ENCODE results near the gene IL17C.

Gene IL17C

DNA sequence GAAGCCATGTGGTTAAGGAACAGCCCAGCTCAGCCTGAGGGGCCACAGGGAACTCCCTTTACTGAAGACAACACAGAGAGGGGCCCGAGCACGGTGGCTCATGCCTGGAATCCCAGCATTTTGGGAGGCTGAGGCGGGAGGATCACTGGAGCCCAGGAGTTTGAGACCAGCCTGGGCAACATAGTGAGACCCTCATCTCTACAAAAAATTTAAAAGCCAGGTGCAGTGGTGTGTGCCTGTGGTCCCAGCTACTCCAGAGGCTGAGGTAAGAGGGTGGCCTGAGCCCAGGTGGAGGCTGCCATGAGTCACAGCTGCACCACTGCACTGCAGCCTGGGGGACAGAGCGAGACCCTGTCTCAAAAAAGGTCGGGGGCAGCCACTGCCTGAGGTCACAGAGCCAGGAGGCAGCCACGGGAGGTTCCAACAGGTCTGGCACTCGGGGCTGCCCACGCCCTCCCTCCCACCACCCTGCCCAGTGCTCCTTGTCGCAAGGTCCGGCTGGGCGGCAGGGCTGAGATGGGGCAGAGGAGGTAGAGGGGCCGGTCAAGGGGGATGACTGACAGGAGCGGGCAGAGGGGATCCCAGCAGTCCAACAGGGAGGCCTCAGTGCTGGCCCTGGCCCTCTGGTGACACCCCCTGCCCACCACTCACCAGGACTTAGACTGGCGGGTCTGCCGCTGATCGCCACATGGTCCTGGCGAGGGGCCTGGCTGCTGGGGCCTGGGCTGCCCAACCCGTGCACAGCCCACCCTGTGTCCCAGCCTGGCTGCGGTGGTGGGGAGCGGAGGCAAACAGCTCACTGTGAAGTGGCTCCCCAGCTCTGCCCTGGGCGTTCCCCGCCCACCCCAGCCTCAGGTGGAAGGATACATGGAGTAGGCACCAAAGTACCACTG lies 9.1 kb downstream of the IL17C start:
- no peak for DNase-seq

DNA sequence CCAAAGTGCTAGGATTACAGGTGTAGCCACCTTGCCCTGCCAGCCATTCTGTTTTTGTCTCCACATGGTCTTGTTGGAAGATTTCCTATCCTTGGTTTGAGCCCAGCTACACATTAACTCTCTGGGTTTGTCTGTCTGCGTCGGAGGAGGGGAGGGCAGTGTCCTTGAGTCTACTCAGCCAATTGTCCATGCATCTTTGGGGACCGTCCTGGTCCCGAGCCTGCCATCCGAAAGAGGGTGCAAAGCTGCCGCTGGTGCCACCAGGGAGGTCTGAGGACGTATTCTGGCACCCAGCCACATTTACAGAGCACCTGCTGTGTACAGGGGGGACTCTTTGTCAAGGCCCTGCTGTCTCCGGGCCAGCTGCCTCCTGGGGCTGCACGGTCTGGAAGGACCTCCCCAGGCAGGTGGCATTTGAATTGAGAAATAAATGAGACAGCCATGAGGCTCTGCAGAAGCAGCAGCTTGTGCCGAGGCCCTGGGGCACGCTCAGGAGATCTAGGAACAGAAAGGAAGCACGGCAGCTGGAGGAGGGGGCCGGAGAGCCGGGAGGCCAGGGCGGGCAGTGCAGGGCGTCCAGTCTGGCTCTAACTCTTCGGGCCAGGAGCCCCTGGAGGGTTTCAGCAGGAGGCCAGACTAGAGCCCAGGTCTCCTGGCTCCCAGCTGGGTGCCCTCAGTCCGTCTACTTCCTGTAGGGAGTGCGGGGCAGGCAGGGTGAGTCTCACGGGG lies 11.0 kb downstream of the IL17C start:
- DNase-seq: peak; percentile 63 to 84

DNA sequence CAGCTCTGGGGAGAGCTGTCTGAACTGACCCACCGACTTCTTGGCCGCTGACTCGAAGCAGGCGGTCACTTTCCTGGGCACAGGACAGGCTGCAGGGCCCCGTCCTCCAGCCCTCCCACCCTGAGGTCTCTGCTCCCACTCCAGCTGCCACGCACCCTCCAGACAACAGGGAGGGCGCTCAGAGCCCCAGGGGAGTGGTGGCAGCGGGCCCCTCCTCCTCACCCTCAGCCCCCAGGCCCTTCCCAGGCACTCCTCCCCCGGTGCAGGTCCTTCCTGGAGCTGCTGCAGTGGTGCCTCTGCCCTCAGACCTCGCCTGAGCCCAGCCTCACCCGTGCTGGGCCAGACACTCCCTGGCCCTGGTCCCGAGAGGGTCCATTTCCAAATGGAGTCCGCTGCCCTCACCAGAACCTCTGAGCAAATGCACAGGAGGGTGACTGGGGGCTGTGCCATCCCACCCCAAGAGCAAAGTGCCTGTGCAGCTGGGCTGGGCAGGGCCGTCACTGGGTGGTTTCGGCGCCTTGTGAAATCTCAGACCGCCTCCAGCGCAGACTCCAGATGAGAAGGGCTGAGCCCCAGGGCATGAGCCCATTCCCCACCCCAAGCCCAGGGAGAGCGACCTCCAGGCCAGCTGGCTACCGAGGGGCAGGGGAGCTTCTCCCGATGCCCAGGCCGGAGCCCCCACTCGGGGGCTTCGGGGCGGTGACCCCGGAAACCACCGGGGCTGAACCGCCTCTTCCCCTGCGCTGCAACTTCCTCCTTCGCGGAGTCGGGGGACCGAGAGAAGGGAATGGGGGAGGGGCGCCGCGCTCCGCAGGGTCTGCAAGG lies 11.8 kb downstream of the IL17C start:
- peak in 1 of 2 experiments; percentile 23 for DNase-seq

DNA sequence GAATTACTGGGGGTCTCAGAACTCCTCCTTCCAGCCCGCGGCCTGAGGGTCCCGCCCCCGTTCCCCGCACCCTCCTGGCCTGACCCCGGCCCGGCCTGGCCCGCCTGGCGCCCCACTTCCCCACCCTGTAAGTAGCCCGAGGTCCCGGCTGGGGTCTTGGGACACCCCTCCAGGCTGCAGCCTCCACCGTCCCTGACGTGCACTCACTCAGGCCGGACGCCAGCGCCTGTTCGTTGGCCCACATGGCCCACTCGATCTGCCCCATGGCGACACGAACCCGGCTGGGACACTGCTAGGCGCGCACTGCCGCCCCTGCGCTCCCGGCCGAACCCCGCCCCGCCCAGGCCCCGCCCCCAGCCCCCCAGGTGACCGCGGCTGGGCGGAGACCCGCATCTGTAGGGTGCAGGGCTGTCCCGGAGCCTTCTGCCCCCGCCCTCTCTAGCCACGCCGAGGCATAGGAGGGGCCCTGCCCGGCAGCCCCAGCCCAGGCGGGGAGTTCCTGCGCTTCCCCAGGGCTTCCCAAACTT lies 12.4 kb downstream of the IL17C start, which contains the start of gene CYBA:
TSS of gene CYBA (minus strand) at position 305 of the 527 bp plus-strand sequence. CDS start at position 265, 40 bp downstream.
- DNase-seq: peak; percentile 24 to 27

DNA sequence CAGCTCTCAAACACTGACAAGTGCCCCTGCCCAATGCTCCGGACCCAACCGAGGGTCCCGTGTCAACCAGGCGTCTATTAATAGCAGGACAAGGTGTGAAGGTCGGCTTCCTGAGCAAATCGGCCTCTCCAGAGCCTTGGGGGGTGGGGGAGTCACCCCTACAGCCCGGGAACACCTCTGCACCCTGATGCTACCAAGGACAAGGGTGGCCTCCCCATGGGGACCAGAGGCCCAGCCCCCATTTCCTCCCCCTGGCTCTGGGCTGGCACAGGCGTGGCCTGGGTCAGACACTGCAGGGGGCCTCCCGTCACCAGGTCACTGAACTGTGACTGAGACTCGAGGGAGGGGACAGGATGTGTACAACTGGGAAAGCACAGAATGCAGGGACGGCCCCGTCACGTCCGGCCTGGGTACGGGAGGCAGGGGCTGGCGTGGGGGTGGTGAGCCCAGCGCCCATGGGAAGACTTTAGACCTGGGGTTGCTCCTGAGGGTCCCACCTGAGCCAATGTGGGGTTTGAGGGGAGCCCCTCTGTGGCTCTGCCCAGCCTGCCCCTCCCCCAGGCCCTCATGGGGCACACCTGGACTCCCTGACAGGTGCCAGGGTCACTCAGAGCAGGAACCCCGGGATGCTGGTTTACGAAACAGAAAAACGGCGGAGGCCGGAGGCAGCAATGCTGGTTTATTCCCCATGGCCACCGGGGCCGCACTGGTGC lies 13.1 kb downstream of the IL17C start:
- peak; percentile 48 to 64 for DNase-seq

DNA sequence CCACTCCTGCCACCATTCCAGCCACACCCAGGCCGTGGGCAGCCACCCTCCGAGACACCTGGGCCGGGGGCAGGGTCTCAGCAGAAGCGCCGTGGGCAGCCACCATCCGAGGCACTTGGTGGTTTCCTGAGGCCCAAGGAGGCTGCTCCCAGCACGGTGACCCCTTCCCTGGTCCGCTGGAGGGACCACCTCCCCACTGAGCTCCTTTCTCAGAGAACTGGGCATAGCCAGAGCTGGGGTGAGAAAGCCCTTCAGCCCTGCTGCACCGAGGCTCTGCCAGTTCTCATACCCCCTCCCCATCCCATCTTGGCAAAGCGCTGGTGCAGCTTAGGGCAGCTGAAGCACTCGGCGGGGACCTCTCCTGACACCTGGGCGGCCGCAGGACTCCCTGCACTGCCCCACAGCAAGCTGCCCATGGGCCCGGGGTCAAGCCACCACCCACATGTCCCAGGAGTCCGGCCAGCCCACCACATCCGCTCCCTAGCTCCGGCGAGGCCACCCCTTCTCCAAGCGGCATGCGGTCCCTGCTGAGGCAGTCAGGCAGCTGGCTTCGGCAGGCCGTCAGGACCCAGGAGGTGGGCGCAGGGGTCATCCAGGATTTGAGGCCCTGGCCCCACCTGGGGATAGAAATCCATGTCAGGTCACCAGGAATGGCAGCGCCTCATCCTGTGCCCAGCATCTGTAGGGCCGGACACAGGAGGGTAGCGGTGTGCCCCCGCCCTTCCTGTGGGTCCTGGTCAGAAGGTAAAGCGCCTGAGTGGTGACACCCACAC lies 13.8 kb downstream of the IL17C start:
- no peak for DNase-seq

DNA sequence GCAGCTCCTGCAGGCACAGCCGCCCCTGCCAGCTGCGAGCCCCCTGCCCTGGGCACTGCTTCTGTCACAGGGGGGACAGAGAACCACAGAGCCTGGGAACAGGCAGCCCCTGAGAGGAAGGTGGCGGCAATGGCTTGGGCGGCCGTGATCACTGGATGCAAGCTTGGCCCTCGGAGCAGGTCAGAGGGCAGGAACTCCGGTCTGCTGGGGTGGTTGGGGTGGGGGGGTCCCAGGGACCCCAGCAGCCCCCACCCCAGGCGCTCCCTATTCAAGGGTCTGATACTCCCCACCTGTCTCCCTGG lies 14.3 kb downstream of the IL17C start:
- no peak for DNase-seq

DNA sequence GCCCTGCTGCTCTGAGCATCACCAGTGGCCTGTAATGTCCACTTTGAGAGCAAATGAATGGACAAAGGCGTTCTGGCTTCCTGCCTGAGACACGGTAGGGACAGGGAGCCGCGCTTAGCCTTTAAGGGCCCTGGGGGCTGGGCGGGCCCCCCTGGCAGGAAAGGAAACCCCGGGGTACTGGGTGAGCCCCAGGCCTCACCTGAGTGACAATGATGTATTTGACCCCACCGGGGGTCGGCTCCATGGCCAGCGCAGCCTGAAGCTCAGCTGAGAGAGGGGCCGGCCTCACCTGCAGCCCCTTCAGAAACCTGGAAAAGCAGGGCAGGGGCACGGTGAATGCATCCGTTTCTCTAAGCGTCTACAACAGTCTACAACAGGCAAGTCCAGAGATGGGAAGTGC lies 14.7 kb downstream of the IL17C start:
- DNase-seq: no peak

DNA sequence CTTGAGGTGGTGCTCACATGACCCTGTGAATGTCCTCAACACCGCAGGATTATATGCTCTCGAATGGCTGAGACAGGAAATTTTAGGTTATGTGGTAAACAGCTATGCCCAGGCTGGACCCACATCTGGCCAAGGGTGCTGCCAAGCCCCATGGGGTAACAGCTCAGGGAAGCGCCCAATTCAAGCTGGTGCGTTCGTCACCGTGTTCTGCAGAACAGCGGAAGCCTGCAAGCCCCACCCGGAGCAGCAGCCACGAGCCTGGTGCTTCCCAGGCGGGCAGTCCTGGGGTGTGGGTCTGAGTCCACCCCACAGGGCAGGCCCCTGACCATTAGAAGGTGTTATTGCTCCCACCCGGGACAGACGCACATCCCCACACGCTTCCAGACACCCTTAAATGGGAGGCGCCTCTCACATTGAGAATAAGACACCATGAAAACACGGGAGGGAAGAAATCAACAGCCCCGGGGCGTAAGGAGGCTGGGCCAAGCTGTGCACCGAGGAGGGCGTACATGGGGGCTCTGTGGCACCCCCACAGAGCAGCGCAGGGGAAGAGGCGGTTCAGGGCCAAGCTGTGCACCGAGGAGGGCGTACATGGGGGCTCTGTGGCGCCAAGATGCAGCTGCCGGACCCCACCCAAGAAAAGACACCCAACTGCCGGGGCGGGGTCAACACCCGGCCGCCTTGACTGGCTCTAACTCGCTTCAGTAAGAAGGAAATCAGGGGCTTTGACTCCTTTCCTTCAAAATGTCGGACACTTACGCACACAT lies 15.4 kb downstream of the IL17C start:
- DNase-seq: no peak

DNA sequence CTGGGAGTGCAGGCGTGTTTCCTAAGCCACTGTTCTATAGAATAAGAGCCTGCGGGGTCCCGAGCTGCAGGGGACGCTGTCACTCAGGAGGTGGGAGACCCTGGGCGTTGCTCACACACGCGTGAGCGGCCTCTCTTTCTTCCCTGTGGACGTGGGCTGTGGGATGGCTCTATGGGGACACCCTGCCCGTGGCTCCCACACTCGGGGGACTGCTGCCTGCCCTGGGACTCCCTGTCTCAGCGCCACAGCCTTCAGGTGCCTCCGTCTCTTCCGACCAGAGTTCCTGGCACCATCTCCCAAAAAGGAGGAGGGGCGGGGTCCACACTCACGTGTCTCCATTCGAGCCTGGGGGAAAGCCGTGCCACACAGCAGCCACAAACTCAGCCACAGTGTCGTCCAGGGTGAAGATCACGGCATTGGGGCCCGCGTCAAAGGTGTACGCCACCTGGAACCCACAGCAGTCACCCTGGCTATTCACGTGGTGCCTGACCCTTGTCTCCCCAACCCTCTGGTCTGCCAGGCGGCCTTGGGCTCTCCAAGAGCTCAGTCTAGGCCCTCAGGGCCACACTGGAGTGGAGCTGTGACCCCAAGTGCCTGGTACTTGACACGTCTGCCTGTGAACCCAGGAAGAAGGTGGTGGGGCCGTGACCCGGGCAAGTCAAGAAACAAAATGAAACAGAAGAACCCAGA lies 16.1 kb downstream of the IL17C start:
- DNase-seq: no peak

DNA sequence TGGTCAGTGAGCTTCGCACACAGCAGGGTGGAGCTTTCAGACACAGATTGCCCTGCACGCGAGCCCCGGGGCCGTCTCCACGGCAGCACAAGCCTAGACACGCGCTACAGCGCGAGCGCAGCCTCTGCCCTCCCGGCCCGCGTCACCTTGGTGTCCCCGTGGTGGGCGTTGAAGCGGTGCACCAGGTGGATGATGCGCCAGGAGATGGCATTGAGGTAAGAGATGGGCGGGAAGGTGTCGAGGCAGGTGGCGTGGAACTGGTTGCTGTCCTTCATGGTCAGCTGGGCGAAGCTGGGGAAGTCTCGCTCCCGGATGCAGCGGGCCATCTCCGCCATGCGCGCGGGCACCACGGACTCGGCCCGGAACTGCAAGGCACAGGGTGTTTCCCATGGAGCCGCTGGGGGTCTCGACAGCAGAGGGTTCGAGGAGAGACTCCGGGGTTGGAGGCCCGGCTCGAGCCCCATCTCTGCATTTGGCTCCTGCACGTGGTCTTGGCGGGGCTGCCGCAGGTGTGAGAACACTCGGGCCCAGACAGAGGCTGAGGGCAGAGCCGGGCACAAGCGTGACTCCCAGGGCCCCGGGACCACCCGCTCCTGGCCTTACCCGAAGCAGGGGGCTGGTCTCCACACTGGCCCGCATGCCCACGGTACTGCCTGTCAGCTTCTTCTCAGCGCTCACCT lies 16.8 kb downstream of the IL17C start:
- no peak for DNase-seq

DNA sequence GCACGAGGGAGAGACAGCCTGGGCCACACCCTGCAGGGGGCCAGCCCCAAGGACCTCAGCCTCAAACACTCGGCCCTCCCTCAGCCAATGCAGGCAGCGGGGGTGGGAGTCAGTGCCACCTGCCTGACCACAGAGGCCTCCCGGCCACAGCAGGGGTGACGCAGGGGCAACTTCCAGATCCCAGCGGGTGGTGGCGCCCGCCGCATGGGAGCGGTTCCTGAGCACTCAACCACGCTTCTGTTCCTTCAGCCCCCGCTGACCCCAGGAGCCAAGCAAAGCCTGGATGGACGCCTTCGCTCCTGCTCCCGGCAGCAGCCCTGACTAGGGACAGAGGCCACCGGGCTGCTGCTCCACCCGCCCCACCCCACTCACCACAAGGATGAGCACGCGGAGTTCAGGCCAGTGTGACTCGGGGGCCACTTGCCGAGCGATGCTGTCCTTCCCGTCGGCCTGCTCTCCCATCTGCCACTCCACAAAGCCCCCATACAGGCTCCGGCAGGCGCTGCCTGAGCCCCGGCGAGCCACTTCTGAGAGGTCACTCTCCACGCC lies 17.4 kb downstream of the IL17C start:
- no peak for DNase-seq

DNA sequence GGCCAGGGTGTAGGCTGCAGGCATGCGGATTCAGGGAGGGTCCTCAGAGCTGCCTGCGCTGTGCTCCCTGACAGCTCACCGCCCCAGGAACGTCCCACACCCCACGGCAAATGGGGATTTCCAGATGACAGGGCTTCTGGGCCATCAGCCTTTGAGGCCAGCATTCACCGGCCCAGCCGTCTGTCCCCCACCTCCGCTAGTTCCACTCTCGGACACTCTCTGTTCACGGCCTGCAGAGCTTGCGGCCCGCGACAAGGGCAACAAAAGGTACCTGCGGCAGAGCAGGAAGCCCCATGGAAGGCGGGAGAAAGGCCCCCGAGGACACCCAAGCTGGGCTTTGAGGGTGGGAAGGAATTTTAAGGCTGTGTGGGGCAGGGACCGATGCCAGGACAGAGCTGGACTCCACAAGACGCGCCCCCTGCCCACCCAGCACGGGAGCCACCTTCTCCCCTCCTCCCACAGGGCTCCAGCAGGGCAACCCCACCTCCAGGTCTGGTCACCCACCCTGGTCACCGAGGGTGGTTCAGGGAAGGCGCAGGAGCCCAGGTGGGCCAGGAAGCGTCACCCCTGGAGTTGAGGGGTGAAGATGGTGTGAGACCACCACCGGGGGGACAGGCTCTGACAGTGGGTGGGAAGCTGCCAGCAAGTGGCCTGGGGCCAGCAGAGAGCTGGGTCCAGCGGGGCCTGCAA lies 18.1 kb downstream of the IL17C start:
- DNase-seq: no peak

DNA sequence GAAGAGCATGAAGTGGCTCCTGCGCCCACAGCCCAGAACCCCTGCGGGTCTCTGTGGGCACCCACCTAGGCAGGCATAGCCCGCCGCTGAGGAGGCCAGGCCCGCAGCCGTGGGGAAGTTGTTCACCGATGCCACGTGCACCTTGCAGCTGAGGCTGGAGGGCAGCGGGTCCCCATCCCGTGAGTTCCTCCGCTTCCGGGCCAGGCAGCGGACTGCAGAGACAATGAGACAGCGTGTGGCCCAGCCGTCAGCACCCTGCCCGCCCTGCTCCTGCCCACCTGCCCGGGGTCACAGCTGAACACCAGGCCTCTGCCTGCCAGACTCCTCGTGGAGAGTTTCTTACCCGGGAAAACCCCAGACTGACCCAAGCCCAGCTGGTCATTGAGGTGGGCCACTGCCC lies 19.0 kb downstream of the IL17C start:
- DNase-seq: no peak

DNA sequence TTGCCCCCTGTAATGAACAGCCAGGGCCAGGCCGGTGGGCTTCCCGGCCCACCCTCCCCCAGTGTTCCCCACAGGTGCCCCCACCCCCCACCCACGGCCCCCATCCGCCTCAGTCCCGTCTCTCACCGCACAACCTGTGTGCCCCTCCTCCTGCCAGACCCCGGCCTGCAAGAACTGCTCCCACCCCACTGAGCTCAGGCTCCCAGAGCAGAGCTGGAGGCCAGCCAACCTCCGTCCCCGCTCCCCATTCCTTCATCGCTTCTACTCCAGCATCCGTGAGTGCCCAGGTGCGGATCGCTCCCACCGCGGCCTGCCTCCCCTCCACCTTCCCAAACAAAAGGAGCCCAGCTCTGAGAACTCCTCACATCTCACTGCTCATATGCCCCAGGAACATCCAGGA lies 20.3 kb downstream of the IL17C start:
- DNase-seq: no peak

DNA sequence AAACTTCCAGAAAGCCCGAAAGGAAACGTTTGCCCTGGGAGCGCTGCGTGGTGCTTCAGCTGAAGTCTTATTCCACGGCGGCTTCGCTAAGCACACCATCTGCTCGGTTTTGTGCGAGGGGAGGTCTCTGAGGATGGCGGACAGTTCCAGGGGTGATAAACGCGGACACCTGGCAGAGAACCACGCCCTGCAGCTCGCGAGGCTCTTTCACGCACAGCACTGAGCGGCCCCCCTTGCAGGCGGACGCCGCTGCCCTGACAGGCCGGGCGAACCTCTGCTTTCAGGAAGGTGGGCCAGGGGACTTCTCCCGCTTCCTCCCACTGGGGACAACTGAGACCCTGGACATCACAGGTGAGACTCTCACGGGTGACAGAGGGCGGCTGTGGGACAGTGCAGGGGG lies 20.8 kb downstream of the IL17C start:
- no peak for DNase-seq

DNA sequence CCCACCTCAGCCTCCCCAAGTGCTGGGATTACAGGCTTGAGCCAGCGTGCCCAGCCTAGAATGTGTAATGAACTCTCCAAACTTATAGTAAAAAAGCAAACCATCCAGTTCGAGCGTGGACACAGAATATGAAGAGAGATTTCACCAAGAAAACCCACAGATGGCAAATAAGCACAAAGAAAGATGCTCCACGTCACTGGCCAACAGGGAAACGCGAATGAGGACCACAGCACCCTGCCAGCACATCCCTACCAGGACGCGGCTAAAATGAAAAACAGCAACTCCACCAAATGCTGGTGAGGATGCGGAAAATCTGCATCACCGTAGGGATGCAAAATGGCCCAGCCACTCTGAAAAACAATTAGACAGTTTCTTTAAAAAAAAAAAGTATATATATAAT lies 23.1 kb downstream of the IL17C start:
- no peak for DNase-seq

DNA sequence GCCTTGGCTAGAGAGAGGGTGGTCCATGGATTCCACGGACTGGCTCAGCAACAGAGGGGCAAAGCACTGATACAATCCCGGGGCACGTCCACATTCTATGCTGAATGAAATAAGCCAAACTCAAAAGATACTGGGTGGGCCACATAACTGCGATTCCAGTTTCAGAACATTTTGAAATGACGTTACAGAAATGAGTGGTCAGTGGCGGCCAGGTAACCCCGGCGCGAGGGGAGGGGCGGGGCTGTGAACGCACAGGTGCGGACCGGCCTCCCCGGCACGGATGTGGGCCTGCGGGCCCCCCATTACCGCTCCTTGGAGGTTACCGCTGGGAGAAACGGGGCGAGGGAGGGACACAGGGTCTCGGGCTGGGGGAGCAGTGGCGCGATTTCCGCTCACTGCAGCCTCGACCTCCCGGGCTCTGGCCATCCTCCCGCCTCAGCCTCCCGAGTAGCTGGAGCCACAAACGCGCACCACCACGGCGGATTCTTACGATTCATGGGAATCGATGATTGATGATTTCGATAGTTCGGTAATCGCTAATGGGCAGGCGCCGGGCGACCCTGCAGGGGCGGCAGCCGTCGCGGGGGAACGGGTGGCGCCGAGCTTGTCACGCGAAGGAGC lies 24.0 kb downstream of the IL17C start:
- DNase-seq: no peak
